Aortic smooth muscle cell (primary cell): ENCODE results near the gene ZNF518A. TPM values are rescaled to one million over a fixed set of nuclear protein-coding genes. Genes with fewer than 3 reads are reported as not detected.

ENCODE experiments used
- total RNA-seq: library from RNA; depleted of rRNA; stranded (reverse); fragments of >200 nt; gene quantifications from 2 replicates; pipeline ENCODE4 v1.2.3, GENCODE V29; 2014

The ZNF518A gene
- total RNA-seq: 10.2 and 13.1 TPM in 2 replicates

DNA sequence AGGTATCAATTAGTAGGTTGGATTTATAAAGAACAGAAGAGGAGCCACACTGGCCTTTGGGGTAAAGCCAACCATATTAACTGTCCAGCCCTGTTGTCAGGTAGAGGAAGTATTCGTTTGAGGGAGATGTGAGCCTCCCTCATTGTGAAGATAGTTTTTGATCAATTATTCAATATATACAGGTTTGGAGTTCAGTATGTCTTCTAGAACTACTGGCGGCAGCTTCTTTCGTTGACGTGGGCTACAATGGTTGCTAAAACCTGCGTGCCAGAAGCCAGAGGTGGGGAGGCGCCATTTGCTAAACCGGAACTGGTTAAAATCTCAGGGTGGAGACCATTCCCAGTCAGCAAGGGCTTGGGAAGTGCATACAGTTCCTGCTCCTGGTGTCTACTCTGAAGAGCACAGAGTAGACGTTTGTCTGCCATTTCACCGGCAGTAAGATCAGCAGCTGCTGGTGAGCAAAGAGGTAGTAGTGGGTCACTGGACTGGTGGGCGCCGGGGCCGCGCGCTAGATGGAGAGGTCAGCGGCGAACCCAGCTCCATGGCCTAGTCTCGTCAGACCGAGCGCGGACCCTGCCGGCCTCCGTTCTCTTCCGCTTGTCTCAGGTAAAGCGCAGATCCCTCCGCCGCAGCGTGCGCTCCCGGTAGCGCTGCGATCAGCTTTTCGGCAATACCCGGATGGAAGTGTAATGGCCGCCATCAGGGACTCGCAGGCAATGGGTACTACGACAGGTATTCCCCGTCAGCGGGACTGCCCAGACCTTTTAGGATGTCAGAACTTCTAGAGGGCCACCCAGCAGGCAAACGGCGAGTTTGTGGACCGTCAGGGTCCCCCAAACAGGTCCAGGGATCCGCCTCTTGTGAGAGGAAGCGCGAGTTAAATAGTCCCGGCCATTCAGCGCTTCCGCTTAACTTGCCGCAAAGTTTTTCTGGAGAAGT, at the start of gene ZNF518A:
TSS of gene ZNF518A (plus strand) at position 911 of the 939 bp plus-strand sequence. CDS start 26,026 bp downstream, outside the sequence.

Other genes with a start within 250 kb of the ZNF518A start
- 0.06 and 0.13 TPM in 2 replicates for gene CC2D2B, start 222.3 kb upstream of the ZNF518A start, total RNA-seq
- gene CCNJ, start 86.7 kb upstream of the ZNF518A start, total RNA-seq: 3.2 and 3.8 TPM in 2 replicates
- gene BLNK, start 141.3 kb downstream of the ZNF518A start, total RNA-seq: not detected in 2 replicates
- gene DNTT, start 174.1 kb downstream of the ZNF518A start, total RNA-seq: not detected in 2 replicates
- not detected in 2 replicates for gene OPALIN, start 228.7 kb downstream of the ZNF518A start, total RNA-seq